HepG2 (cell line): ENCODE data around the gene PYGB. TPM values are rescaled to one million over a fixed set of nuclear protein-coding genes. Genes with fewer than 3 reads are reported as not detected.
A peak's percentile ranks its signal among the peaks of the same experiment; 100 is the strongest.

ENCODE experiments used
- CERS6 ChIP-seq: sonication (generic); formaldehyde crosslinking; IDR thresholded peaks from 2 replicates; pipeline ENCODE4 v1.5.0; 2020; ENCODE audit warnings: missing genetic modification reagents
- CHD4 ChIP-seq: fragments of 200-600 bp; sonication (generic); IDR thresholded peaks from 2 replicates; pipeline ENCODE4 v1.7.0; 2017; ENCODE audit warnings: mild to moderate bottlenecking, low read length, borderline replicate concordance
- GMEB1 ChIP-seq: sonication (generic); formaldehyde crosslinking; IDR thresholded peaks from 2 replicates; pipeline ENCODE4 v1.5.1; 2020; ENCODE audit warnings: missing genetic modification reagents, mild to moderate bottlenecking, borderline replicate concordance
- HBP1 ChIP-seq: IDR thresholded peaks from 2 replicates; pipeline ENCODE4 v1.6.1; 2016; ENCODE audit warnings: low read depth, control low read depth
- IRF2 ChIP-seq: IDR thresholded peaks from 2 replicates; pipeline ENCODE4 v1.6.1; 2018; ENCODE audit warnings: missing genetic modification reagents, missing compliant biosample characterization
- MTA1 ChIP-seq: sonication (generic); formaldehyde crosslinking; IDR thresholded peaks from 2 replicates; pipeline ENCODE4 v1.4.0; 2020; ENCODE audit warnings: missing genetic modification reagents, mild to moderate bottlenecking, borderline replicate concordance
- NR0B2 ChIP-seq: sonication (generic); formaldehyde crosslinking; IDR thresholded peaks from 2 replicates; pipeline ENCODE4 v1.4.0; 2020; ENCODE audit warnings: mild to moderate bottlenecking, missing genetic modification reagents
- RBAK ChIP-seq: sonication (generic); formaldehyde crosslinking; IDR thresholded peaks from 2 replicates; pipeline ENCODE4 v1.5.1; 2020; ENCODE audit warnings: mild to moderate bottlenecking, missing genetic modification reagents
- RFX5 ChIP-seq: IDR thresholded peaks from 2 replicates; pipeline ENCODE4 v1.6.1; 2011; ENCODE audit warnings: low read depth, low read length, improper control_type of control experiment
- SAFB2 ChIP-seq: sonication (generic); formaldehyde crosslinking; IDR thresholded peaks from 2 replicates; pipeline ENCODE4 v1.5.1; 2020; ENCODE audit warnings: missing genetic modification reagents, low read depth, mild to moderate bottlenecking, borderline replicate concordance
- SP2 ChIP-seq: sonication (generic); formaldehyde crosslinking; IDR thresholded peaks from 2 replicates; pipeline ENCODE4 v1.5.1; 2020; ENCODE audit warnings: mild to moderate bottlenecking, missing genetic modification reagents
- TBP ChIP-seq: sonication (generic); formaldehyde crosslinking; IDR thresholded peaks from 2 replicates; pipeline ENCODE4 v1.5.0; 2020; ENCODE audit warnings: missing genetic modification reagents
- TGIF2 ChIP-seq: IDR thresholded peaks from 2 replicates; pipeline ENCODE4 v1.6.1; 2016; ENCODE audit warnings: control low read depth, missing compliant biosample characterization
- TIGD3 ChIP-seq: sonication (generic); formaldehyde crosslinking; IDR thresholded peaks from 2 replicates; pipeline ENCODE4 v1.5.1; 2020; ENCODE audit warnings: mild to moderate bottlenecking, missing genetic modification reagents, borderline replicate concordance
- ZBTB49 ChIP-seq: sonication (generic); formaldehyde crosslinking; IDR thresholded peaks from 2 replicates; pipeline ENCODE4 v1.4.0; 2020; ENCODE audit warnings: missing genetic modification reagents, borderline replicate concordance
- ZFP37 ChIP-seq: sonication (generic); formaldehyde crosslinking; IDR thresholded peaks from 2 replicates; pipeline ENCODE4 v1.4.0; 2020; ENCODE audit warnings: missing genetic modification reagents, borderline replicate concordance
- ZNF460 ChIP-seq: sonication (generic); formaldehyde crosslinking; IDR thresholded peaks from 2 replicates; pipeline ENCODE4 v1.5.1; 2020; ENCODE audit warnings: missing genetic modification reagents, mild to moderate bottlenecking, borderline replicate concordance
- ZNF580 ChIP-seq: IDR thresholded peaks from 2 replicates; pipeline ENCODE4 v1.6.1; 2016; ENCODE audit warnings: low read depth, borderline replicate concordance
- ZNF615 ChIP-seq: sonication (generic); formaldehyde crosslinking; IDR thresholded peaks from 2 replicates; pipeline ENCODE4 v1.5.0; 2020; ENCODE audit warnings: mild to moderate bottlenecking, missing genetic modification reagents, borderline replicate concordance
- ZNF747 ChIP-seq: sonication (generic); formaldehyde crosslinking; IDR thresholded peaks from 2 replicates; pipeline ENCODE4 v1.8.1; 2023; ENCODE audit warnings: missing genetic modification reagents, mild to moderate bottlenecking, borderline replicate concordance
- ZSCAN29 ChIP-seq: sonication (generic); formaldehyde crosslinking; conservative IDR thresholded peaks from 2 replicates; pipeline ENCODE4 v1.4.0; 2020; ENCODE audit warnings: mild to moderate bottlenecking, missing genetic modification reagents
- polyA plus RNA-seq, 8 experiments: library from polyadenylated mRNA; depleted of rRNA in 3 of 8; stranded (reverse) in 7 of 8; unstranded in 1 of 8; fragments of >200 nt; fragmentation: Illumina TruSeq in 4 of 8; extraction: Trizol in 4 of 8; gene quantifications; 2 replicates each; pipeline versions ENCODE4 v1.2.1 to v1.2.3, GENCODE V29; 2011 to 2016; ENCODE audit warnings: low read depth in 4 of 8, missing spikeins in 1 of 8, mixed read lengths in 1 of 8; ENCODE audit not compliant: insufficient read depth in 1 of 8
- total RNA-seq, 5 experiments: library from RNA; depleted of rRNA; stranded (reverse); fragments of >200 nt; fragmentation: Illumina TruSeq; extraction: Trizol; gene quantifications; 2 replicates each; pipeline ENCODE4 v1.2.3, GENCODE V29; 2016; ENCODE audit warnings: low read depth in 1 of 5

PYGB gene
- total and polyA plus RNA-seq, 2 of the 13 experiments (the other 11 are each of a cell fraction or from before 2014, with no cell fraction given), result 24.2 to 86.3 TPM

GRCh38 chr20:25247000-25247517, 826 bp upstream of the PYGB start (continued):
- no peak for TF ChIP-seq ZNF747 (CRISPR knock-in tag)
- 0 out of 2 replicates have a peak, but pooled peaks have one; percentile 21 for TF ChIP-seq TIGD3 (CRISPR knock-in tag)
- no peak for TF ChIP-seq RBAK
- peak; percentile 80; the same call in 1 of the 2 replicates for TF ChIP-seq MTA1
- TF ChIP-seq SP2 (CRISPR knock-in tag), result no peak
- TF ChIP-seq RFX5, result no peak
- TF ChIP-seq NR0B2, result no peak
- TF ChIP-seq CHD4, result no peak
- TF ChIP-seq ZNF615 (CRISPR knock-in tag), result no peak
- TF ChIP-seq CERS6, result no peak
- no peak for TF ChIP-seq GMEB1
- TF ChIP-seq HBP1 (CRISPR knock-in tag), result peak; percentile 90
- TF ChIP-seq ZNF460 (CRISPR knock-in tag), result no peak
- TF ChIP-seq SAFB2, result no peak
- TF ChIP-seq ZSCAN29 (CRISPR knock-in tag), result no peak
- TF ChIP-seq ZBTB49 (CRISPR knock-in tag), result no peak
- TF ChIP-seq TGIF2, result no peak
- TF ChIP-seq ZFP37 (CRISPR knock-in tag), result no peak
- no peak; the same call in 1 of the 2 replicates for TF ChIP-seq ZNF580 (CRISPR knock-in tag)
- TF ChIP-seq TBP (CRISPR knock-in tag), result no peak
- TF ChIP-seq IRF2 (CRISPR knock-in tag), result no peak
